ENCODE measurements around the gene ITGA1. TPM values are rescaled to one million over a fixed set of nuclear protein-coding genes. Genes with fewer than 3 reads are reported as not detected.

The ITGA1 gene
- total RNA-seq, 1 experiment from 2014 or later: 26.4 TPM

- DNase-seq: no peak
- Mint-ChIP-seq H3K4me3 (ENCODE audit: unreplicated experiment) (no peak overlapping the region), H3K27me3 (ENCODE audit: insufficient read depth, unreplicated experiment) (peaks cover 1% of the 10 kb centered on the region), H3K36me3 (ENCODE audit: insufficient read depth, unreplicated experiment) (no peaks in the 10 kb centered on the region), H3K27ac (ENCODE audit: unreplicated experiment) (no peak overlapping the region), H3K9me3 (ENCODE audit: unreplicated experiment) (no peaks in the 10 kb centered on the region), H3K4me1 (ENCODE audit: low read depth, unreplicated experiment) (no peaks in the 10 kb centered on the region)
- intact Hi-C loops (cut with micrococcal nuclease; ENCODE audit: unreplicated experiment): no loop called here
- CTCF ChIA-PET: no interaction called here
- no peak for TF ChIP-seq CTCF (IDR thresholded peaks at IDR 0.05; ENCODE audit: insufficient read depth in 1 of 2, low read depth in 1 of 2, low read length in 1 of 2, severe bottlenecking in 1 of 2, unreplicated experiment in 1 of 2)
- POLR2A ChIA-PET: no interaction called here
- no peaks in the 10 kb centered on the region for H3K9me3 ChIP-seq
- no peaks in the 10 kb centered on the region for H3K4me1 ChIP-seq
- no TSS peak for BruUV-seq (replicated peaks)
- no peaks in the 10 kb centered on the region for H3K27me3 ChIP-seq (replicated peaks; ENCODE audit: control insufficient read depth, insufficient read depth, low read length)
- H3K36me3 ChIP-seq (ENCODE audit: control insufficient read depth, insufficient read depth, low read length): no peaks in the 10 kb centered on the region
- H3K4me3 ChIP-seq (ENCODE audit: low read depth, low read length): no peak overlapping the region
These were observed 20.4 kb upstream of the ITGA1 start for GRCh38 chr5:52767217-52767743.

DNA sequence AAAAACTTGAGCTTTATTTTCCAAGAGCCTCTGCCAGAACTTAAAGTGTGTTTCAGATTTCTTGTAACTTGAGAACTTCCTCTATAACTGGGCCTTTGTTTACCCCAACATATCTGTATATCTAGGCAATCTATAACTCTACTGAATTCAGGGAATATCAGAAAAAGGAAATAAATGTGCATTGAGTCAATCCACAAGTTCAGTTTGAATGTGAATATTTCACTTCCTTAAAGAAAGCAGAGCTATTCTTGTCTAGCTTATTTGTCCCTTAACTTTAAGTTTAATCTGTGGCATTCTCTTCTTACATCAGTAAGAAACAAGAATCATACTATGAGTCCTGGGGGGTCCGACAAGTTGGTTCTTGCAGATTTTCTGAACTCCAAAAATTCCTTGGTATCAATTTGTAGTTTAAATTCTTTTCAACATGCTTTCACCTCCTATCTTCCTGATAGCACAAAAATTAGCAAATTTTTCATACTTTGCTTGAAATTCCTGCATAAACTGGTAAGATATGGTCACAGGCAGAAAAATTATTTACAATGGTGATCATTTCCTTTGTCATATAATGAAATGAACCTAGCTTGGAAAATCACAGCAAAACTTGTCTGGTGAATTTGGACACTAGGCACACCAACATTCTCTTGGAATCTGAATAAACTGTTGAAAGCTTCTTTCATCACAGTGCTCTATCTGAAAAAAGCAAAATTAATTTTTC lies 19.8 kb upstream of the ITGA1 start:
- ChIA-PET POLR2A (no interaction called here), CTCF (no interaction called here)
- Mint-ChIP-seq H3K4me3 (ENCODE audit: unreplicated experiment) (no peak overlapping the region), H3K27me3 (ENCODE audit: insufficient read depth, unreplicated experiment) (peaks cover 2% of the 10 kb centered on the region), H3K36me3 (ENCODE audit: insufficient read depth, unreplicated experiment) (no peaks in the 10 kb centered on the region), H3K4me1 (ENCODE audit: low read depth, unreplicated experiment) (no peaks in the 10 kb centered on the region), H3K9me3 (ENCODE audit: unreplicated experiment) (no peaks in the 10 kb centered on the region), H3K27ac (ENCODE audit: unreplicated experiment) (no peak overlapping the region)
- no TSS peak for BruUV-seq (replicated peaks)
- H3K4me3 ChIP-seq (ENCODE audit: low read depth, low read length): no peak overlapping the region
- no peaks in the 10 kb centered on the region for H3K4me1 ChIP-seq
- no peaks in the 10 kb centered on the region for H3K27me3 ChIP-seq (replicated peaks; ENCODE audit: control insufficient read depth, insufficient read depth, low read length)
- intact Hi-C loops (cut with micrococcal nuclease; ENCODE audit: unreplicated experiment): no loop called here
- TF ChIP-seq CTCF (IDR thresholded peaks at IDR 0.05; ENCODE audit: insufficient read depth in 1 of 2, low read depth in 1 of 2, low read length in 1 of 2, severe bottlenecking in 1 of 2, unreplicated experiment in 1 of 2): no peak
- no peaks in the 10 kb centered on the region for H3K9me3 ChIP-seq
- no peak for DNase-seq
- H3K36me3 ChIP-seq (ENCODE audit: control insufficient read depth, insufficient read depth, low read length): no peaks in the 10 kb centered on the region

GRCh38 chr5:52769061-52769460 lies 18.7 kb upstream of the ITGA1 start:
- CTCF ChIA-PET: no interaction called here

More at GRCh38 chr5:52769061-52769460, 18.7 kb upstream of the ITGA1 start:
- intact Hi-C loops (cut with micrococcal nuclease; ENCODE audit: unreplicated experiment): no loop called here
- Histone ChIP-seq H3K9me3 (no peaks in the 10 kb centered on the region), H3K36me3 (ENCODE audit: control insufficient read depth, insufficient read depth, low read length) (no peaks in the 10 kb centered on the region), H3K27me3 (replicated peaks; ENCODE audit: control insufficient read depth, insufficient read depth, low read length) (no peaks in the 10 kb centered on the region), H3K4me3 (ENCODE audit: low read depth, low read length) (no peak overlapping the region), H3K4me1 (no peaks in the 10 kb centered on the region)
- no peaks in the 10 kb centered on the region for H3K4me1 Mint-ChIP-seq (ENCODE audit: low read depth, unreplicated experiment)
- H3K27me3 Mint-ChIP-seq (ENCODE audit: insufficient read depth, unreplicated experiment): peaks cover 4% of the 10 kb centered on the region
- POLR2A ChIA-PET: no interaction called here
- no peak for DNase-seq
- no peak overlapping the region for H3K27ac Mint-ChIP-seq (ENCODE audit: unreplicated experiment)
- TF ChIP-seq CTCF (IDR thresholded peaks at IDR 0.05; ENCODE audit: insufficient read depth in 1 of 2, low read depth in 1 of 2, low read length in 1 of 2, severe bottlenecking in 1 of 2, unreplicated experiment in 1 of 2): no peak
- no peak overlapping the region for H3K4me3 Mint-ChIP-seq (ENCODE audit: unreplicated experiment)
- H3K9me3 Mint-ChIP-seq (ENCODE audit: unreplicated experiment): no peaks in the 10 kb centered on the region
- BruUV-seq (replicated peaks): no TSS peak
- no peaks in the 10 kb centered on the region for H3K36me3 Mint-ChIP-seq (ENCODE audit: insufficient read depth, unreplicated experiment)

All from Caco-2 (cell line).